H54 (cell line): Measurements from ENCODE around the gene KIF12.

ENCODE experiments used
- DNase-seq: peaks from one replicate; pipeline ENCODE4 v3.0.0; 2011; ENCODE audit warnings: low spot score, mixed read lengths; ENCODE audit not compliant: insufficient read length
- FAIRE-seq: peaks from 3 replicates; lab custom pipeline; 2011; peaks lifted over from hg19 to GRCh38; lab: Jason Lieb, UNC
- POLR2A ChIP-seq: IDR thresholded peaks from 2 replicates; pipeline ENCODE4 v1.6.1; 2011; ENCODE audit warnings: low read depth, mild to moderate bottlenecking, low read length

Gene KIF12

DNA sequence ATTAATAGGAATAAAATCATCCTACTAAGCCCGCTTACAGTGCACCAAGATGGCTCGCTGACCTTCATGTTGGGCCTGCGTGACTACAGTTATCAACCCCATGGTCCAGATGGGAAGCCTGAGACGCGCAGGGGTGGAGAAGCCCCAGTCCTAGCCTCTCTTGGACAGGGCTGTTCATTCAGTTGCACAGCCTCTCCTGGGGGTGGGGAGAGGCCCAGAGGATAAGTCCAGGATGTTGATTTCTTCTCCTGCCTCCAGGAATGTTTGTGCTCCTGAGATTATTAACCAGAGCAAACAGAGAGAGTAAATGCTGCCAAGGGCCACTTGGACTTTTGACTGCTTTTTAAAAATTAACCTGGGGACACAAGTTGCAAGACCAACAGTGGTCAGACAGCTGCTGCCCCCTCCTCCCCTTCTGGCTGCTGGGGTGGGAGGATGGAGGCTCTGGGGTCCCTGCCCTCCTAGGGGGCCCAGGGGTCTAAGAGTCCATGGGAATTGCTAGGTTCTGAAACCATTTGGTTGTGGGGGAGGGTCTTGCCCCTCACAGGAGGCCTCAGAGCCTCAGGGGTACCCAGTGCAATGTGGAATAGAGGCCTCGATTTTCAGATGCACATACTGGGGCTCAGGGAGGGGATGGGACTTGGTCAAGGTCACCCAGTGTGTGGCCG is 18.2 kb downstream of the KIF12 start:
- no peak for DNase-seq
- FAIRE-seq = no peak
- TF ChIP-seq POLR2A = no peak

DNA sequence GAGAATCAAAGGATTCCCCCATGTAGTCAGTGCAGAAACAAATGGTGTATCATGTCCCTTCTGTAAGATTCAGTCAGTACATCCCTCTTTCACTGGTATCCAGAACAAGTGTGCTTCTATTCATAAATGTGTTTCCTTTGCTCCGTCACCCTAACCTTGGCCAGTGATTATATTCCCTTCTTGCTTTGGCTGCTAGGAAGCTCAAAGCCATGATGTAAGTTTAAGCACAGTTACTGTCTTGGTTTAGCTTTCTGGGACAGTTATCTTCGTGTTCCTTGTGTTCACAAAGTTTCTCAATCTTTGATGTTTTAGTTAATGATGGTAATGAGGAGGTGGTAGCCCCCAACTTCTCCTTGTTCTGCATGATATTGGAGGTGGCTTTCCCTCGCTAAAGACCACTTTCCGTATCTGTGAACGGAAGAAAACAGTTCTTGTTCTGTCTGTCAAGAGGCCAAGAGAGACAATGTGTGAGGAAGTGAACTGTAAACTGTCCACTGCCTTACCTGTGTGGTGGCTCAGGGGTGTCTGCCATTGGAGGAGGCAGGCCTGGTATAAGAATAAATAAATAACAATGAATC is 18.8 kb downstream of the KIF12 start:
- FAIRE-seq (no peak), DNase-seq (no peak)
- no peak for TF ChIP-seq POLR2A

DNA sequence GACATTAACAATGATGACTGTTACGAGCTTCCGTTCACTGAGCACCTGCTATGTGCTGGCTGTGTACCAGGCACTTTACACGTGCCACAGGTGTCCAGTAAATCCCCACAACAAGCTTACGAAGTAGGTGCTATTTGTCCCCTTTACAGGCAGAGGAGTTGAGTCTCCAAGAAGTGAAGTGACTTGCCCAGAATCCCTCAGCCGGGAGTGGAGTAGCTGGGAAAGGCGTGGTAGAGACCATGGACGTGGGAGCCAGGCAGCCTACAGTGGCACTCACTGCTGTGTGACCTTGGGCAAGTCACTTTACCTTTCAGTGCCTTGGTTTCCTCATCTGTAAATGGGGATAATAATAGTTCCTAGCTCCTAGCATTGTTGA is 20.3 kb downstream of the KIF12 start:
- no peak for TF ChIP-seq POLR2A
- DNase-seq (no peak), FAIRE-seq (no peak)

DNA sequence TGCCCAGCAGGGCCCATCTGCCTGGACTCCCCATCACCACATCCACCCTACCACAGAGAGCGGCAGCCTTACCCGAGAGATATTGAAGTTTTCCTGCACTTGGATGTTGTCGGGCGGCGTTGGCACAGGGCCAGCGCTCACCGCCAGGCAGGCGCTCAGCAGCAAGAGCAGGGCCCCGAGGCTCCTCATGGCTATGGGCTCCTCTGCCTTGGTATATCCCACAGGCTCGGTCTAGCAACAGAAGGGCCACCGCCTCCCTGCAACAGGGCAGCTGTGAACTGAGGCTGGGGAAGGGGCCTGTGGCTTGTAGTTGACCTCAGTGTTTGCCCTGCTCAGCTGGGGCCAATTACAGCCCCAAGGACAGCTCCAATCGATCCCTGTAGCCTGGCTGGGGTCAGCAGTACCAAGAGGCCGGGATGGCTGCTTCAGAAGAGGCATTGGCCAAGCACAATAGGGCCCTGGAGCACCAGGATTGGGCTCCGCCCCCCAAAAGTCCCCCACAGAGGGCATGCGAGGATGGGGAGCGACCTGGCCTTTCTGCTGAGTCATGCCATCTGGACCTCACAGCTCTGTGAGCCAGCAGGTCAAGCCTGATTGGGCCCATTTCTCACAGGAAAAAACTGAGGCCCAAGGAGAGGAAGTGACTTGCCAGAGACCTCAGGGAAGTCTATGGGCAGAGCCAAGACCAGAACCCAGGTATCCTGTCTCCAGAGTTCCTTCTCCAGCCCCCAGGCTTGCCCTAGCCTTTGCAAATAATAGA is 20.9 kb downstream of the KIF12 start, which contains the start of gene AMBP:
Gene AMBP (minus strand): TSS at position 280 of the 760 bp plus-strand sequence. CDS start 91 bp downstream, at position 189.
- FAIRE-seq = no peak
- no peak for DNase-seq
- TF ChIP-seq POLR2A = no peak

DNA sequence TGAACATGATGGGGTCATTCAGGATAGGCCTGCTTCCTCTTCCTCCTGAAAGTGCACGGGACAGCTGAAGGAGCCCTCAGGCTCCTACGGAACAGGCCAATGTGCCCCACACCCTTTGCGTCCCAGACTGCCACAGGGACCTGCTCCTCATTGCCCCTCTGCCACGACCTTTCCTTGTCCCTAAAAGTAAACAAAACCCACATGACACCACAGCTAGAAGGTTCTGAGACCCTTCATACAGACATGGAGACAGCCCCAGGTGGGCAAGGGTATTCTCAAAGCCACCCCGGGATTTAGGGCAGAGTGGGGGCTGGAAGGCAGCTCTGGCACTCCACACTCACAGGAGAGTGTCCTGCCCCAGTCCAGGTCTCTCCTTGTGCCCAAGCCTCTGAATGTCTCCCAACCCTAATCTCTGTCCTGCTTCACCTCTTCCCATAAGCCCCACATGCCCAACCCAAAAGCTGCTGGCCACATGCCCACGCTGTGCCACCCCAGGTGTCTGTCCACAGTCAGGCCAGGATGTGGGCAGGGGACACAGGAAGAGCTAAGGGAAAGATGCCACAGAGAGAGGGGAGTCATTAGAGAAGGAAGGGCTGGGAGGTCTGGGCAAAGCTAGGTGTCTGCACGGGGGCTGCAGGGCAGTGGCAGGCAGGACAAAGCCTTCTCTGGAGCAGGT is 21.8 kb downstream of the KIF12 start:
- DNase-seq (no peak), FAIRE-seq (no peak)
- no peak for TF ChIP-seq POLR2A

DNA sequence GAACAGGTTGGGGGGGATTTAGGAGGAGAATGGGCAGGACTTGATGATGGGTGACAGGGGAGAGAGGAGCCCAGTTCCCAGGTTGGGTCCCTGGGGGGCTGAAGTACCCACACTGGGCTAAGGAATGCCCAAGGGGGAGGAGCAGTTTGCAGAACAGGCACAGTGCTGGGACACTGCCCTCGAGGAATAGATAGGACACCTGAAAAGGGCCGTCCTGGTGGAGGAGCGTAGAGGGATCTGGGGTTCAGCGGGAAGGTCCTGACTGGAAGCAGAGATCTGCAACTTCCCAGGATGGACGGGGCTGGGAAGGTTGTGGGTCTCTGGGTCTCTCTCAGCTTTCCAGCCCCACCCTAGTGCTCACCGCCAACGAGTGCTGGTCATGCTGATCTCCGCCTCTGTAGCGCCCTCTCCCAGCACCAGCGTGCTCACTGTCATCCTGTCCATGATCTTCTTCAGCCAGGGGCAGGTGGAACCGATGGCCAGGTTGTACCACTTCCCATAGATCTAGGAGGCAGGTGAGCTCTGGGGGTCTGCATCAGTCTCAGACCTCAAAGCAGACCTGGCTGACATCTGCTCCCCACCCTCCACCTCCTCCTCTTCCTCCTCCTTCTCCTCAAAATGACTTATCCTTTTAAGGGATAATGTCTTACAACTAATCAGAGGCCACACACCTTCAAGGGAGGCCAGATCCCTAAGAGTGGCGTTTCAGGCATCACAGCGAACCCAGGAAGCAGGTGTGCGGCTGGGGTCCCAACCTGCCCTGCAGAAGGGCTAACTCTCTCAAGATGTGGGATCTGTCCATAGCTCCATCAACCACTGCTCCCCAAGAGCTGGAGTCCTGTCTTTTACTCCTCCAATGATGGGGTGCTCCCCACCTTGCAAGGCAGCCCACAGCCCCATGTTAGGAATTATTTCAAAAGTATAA is 22.6 kb downstream of the KIF12 start:
- TF ChIP-seq POLR2A = no peak
- no peak for FAIRE-seq
- DNase-seq = no peak

DNA sequence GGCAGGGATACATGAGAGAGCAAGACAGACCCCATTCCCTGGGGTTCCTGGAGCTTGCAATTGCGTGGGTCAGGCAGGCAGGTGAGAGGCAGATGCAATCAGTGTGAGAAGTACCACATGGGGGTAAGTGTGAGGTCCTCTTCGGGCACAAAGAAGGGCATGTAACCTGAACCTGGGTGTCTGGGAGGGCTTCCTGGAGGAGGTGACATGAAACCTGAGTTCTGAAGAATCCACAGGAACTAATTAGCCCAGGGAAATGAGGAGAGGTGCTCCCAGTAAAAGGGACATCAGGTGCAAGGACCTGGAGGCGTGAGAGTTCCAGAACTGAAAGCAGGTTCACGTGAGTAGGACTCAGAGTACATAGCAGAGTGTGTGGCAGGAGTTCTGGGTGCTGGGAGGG is 23.5 kb downstream of the KIF12 start:
- DNase-seq (no peak), FAIRE-seq (no peak)
- TF ChIP-seq POLR2A = no peak

DNA sequence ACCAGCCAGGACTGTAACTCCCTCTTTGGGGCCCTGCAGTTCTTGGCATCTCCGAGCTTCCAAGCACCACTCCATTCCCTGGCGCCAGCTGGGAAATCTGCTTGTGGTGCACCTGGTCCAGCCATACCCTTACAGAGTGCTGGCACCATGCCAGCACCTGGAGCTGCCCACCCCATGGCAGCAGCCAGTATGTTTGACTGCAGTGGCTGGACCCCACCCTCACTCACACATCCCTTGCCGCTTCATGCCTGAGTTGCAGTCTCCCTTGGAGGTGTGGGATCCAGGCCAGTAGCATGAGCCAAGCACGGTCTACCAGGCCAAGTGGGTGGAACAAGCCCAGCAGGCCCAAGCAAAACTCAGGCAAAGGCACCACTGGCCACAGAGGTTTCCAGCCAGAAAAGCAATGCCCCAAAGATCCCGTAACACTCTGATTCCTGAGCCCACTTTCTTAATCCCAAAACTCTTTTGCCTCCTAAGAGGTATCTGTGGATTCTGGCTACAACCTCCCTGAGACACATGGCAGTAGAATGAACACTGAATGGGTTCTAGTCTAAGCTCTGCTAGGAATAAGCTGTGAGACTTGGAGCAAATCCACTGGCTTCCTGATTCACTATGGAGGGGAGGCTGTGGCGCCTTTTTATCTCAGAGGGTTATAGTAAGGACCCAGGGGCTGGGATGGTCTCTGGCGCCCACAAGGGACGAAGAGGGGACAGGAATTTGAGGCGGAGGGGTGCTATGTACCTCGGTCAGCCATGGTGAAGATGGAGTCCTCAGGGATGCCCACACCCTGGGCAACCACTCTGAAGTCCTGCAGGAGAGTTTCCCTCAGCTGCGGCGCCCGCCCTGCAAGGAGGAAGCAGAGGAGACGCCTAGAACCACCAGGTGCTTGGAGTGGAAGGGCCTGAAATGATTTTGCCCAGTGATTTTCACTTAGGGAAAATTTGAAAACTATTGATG is 26.6 kb downstream of the KIF12 start:
- no peak for FAIRE-seq

DNA sequence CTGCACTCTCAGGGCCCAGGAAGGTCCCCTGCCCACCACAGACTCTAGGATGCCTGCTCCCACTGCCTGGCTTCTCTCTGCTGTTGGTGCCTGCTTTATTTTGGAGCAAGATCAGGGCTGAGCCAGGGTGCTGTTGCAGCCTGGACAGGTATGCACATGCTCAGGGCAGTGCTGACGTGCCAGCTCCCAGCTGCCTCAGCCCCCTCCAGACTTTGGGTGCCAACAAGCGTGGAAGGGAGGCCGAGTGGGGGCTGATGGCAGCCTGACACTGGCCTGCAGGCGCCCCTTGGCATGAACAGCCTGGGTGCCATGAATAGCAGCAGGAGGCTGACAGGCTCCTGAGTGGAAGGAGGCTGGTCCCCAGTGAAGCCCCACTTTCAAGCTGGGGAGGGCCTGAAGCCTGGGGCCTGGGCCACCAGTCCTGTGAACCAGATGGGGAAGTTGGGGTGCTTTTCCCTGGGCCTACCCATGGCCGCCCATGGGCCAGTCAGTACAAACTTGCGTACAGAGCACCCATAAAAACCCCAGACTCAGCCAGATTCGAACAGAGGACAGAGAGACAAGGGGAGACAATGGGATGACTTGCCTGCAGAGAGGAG is 27.8 kb downstream of the KIF12 start:
- no peak for DNase-seq
- TF ChIP-seq POLR2A = no peak
- no peak for FAIRE-seq

More for the DNA sequence above, 26.6 kb downstream of the KIF12 start:
- TF ChIP-seq POLR2A = no peak
- DNase-seq = no peak

DNA sequence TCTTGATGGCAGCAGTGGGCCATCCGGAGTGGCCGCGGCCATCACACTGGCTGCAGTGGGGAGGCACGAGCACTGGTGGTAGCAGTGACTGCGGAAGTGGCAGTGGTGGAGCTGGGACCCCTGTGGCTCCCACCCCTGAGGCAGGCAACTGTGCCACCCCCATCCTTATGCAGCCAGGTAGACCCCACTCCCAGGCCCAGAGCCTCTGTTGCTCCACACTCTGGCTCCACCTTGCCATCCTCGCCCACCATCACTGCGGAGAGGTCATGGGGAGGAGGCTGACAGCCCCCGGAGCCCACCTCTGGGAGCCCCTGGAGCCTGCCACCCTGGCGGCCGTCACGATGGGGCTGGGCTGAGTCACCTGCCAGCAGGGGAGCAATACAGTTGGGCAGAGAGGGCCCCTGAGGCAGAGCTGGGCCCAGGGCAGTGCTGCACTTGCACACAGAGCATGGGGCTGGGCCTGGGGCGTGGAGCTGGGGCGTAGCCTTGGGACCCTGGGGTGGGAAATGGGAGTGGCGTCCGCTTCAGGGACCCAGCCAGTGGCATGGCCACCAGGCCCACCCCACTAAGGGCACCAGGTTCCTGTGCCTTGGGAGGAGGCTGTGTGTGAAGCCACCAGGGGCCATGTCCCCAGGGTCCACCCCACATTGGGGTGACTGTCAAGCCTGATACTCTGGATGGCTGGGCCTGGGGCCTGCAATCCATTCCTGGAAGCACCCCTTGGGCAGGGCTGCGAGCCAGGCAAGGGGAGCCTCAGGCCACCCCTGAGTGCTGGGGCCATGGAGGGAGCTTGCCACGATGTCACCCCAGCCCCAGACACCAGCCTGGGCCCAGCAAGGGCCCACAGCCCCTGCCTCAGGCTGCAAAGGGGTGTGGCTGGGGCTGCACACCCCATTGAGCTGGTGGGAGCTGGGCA is 28.6 kb downstream of the KIF12 start:
- TF ChIP-seq POLR2A = no peak
- no peak for FAIRE-seq
- DNase-seq = no peak
